ENCODE measurements around the gene VPS52.

The VPS52 gene

DNA sequence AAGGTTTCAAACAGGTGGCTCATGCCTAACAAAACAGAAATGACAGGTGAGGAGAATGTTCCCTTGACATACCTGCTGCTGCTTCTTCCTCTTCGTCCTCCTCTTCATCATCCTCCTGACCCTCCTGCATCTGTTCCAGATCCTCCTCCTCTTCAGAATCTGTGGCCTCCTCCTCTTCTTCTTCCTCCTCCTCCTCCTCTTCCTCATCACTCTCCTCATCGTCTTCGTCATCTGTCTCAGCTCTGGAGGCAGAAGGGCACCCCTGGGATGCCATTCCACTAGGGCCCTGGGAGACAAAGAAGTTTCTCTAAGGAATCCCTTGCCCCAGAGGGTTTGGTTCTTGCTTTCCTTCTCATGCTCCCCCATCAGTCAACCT is 48.3 kb upstream of the VPS52 start:
- Histone ChIP-seq H3K4me3 (ENCODE audit: low read depth, low read length) (no peak overlapping the region), H3K4me1 (ENCODE audit: control insufficient read depth, insufficient read depth, low read length) (peaks cover 20% of the 10 kb centered on the region), H3K27ac (ENCODE audit: extremely low read depth, low read depth, low read length) (no peak overlapping the region), H3K9me3 (ENCODE audit: control insufficient read depth, insufficient read depth, low read depth, low read length) (no peaks in the 10 kb centered on the region), H3K36me3 (ENCODE audit: control insufficient read depth in 2 of 2, insufficient read depth in 1 of 2, low read length in 2 of 2) (peaks cover 14 to 41% of the 10 kb centered on the region in 2 experiments)
- POLR2A ChIA-PET: interaction anchor here (1.9 kb wide), 1 partner anchor 21 kb away, joined by 13 read pairs; the partner anchor contains the start of gene RGL2
- CTCF ChIA-PET: interaction anchor here (1.1 to 2.9 kb wide), 3 partner anchors 21 to 70 kb away, joined by 3 to 21 read pairs (median 10); partner anchors contain the start of genes B3GALT4 and RGL2
- TF ChIP-seq ZBTB21 (tag by site-specific recombination; IDR thresholded peaks at IDR 0.05) (no peak), ZNF530 (tag by site-specific recombination; IDR thresholded peaks at IDR 0.05; ENCODE audit: low read depth) (no peak), ZNF626 (tag by site-specific recombination; IDR thresholded peaks at IDR 0.05) (no peak), BCL11A (tag by site-specific recombination; IDR thresholded peaks at IDR 0.05; ENCODE audit: low read depth) (no peak), ZNF362 (tag by site-specific recombination; IDR thresholded peaks at IDR 0.05) (no peak), GLI4 (tag by site-specific recombination; IDR thresholded peaks at IDR 0.05) (no peak), ZNF513 (tag by site-specific recombination; IDR thresholded peaks at IDR 0.05) (peak; percentile 100), ZBTB48 (tag by site-specific recombination; IDR thresholded peaks at IDR 0.05) (no peak), ZNF146 (tag by site-specific recombination; IDR thresholded peaks at IDR 0.05) (no peak), PRDM1 (tag by site-specific recombination; IDR thresholded peaks at IDR 0.05) (no peak; the same call in 1 of the 2 replicates), ZNF501 (tag by site-specific recombination; IDR thresholded peaks at IDR 0.05) (no peak), ZNF639 (tag by site-specific recombination; IDR thresholded peaks at IDR 0.05) (0 out of 2 replicates have a peak, but pooled peaks have one; percentile 14), EGR2 (tag by site-specific recombination; IDR thresholded peaks at IDR 0.05; ENCODE audit: low read depth) (peak; percentile 30; the same call in 1 of the 2 replicates), SP7 (tag by site-specific recombination; IDR thresholded peaks at IDR 0.05) (no peak), SCRT2 (tag by site-specific recombination; IDR thresholded peaks at IDR 0.05) (peak; percentile 53), ZNF16 (tag by site-specific recombination; IDR thresholded peaks at IDR 0.05; ENCODE audit: low read depth) (no peak)
- TF ChIP-seq, protein P1, sequence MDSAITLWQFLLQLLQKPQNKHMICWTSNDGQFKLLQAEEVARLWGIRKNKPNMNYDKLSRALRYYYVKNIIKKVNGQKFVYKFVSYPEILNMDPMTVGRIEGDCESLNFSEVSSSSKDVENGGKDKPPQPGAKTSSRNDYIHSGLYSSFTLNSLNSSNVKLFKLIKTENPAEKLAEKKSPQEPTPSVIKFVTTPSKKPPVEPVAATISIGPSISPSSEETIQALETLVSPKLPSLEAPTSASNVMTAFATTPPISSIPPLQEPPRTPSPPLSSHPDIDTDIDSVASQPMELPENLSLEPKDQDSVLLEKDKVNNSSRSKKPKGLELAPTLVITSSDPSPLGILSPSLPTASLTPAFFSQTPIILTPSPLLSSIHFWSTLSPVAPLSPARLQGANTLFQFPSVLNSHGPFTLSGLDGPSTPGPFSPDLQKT (IDR thresholded peaks at IDR 0.05; ENCODE audit: borderline replicate concordance, low read depth, low read length): no peak

- ChIA-PET CTCF (interaction anchor here (0.6 to 2.9 kb wide), 14 partner anchors 13 to 271 kb away, joined by 3 to 21 read pairs (median 4); partner anchors contain the start of genes B3GALT4 and RGL2), POLR2A (interaction anchor here (0.6 to 3.3 kb wide), 21 partner anchors 11 to 347 kb away, joined by 3 to 57 read pairs (median 6); partner anchors contain the start of genes B3GALT4, CUTA, PFDN6 and PHF1)
- H3K9me3 ChIP-seq (ENCODE audit: control insufficient read depth, insufficient read depth, low read depth, low read length): no peaks in the 10 kb centered on the region
- peak overlapping the region; percentile 58 for H3K4me3 ChIP-seq (ENCODE audit: low read depth, low read length)
- peak overlapping the region; percentile 35 for H3K27ac ChIP-seq (ENCODE audit: extremely low read depth, low read depth, low read length)
- H3K4me1 ChIP-seq (ENCODE audit: control insufficient read depth, insufficient read depth, low read length): peaks cover 25% of the 10 kb centered on the region
- peaks cover 14 to 41% of the 10 kb centered on the region in 2 experiments for H3K36me3 ChIP-seq (ENCODE audit: control insufficient read depth in 2 of 2, insufficient read depth in 1 of 2, low read length in 2 of 2)
- TF ChIP-seq ZSCAN16 (tag by site-specific recombination; IDR thresholded peaks at IDR 0.05): no peak
- no peak for TF ChIP-seq KLF16 (tag by site-specific recombination; IDR thresholded peaks at IDR 0.05)
- TF ChIP-seq ZNF549 (tag by site-specific recombination; IDR thresholded peaks at IDR 0.05): no peak
- no peak for TF ChIP-seq ZNF48 (tag by site-specific recombination; IDR thresholded peaks at IDR 0.05)
- TF ChIP-seq, protein P2, sequence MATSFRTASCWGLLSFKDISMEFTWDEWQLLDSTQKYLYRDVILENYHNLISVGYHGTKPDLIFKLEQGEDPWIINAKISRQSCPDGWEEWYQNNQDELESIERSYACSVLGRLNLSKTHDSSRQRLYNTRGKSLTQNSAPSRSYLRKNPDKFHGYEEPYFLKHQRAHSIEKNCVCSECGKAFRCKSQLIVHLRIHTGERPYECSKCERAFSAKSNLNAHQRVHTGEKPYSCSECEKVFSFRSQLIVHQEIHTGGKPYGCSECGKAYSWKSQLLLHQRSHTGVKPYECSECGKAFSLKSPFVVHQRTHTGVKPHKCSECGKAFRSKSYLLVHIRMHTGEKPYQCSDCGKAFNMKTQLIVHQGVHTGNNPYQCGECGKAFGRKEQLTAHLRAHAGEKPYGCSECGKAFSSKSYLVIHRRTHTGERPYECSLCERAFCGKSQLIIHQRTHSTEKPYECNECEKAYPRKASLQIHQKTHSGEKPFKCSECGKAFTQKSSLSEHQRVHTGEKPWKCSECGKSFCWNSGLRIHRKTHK (tag by site-specific recombination; IDR thresholded peaks at IDR 0.05): no peak
- no peak for TF ChIP-seq ZSCAN4 (tag by site-specific recombination; IDR thresholded peaks at IDR 0.05)
- TF ChIP-seq ZNF174 (tag by site-specific recombination; IDR thresholded peaks at IDR 0.05): no peak
- TF ChIP-seq TCF7L2 (IDR thresholded peaks at IDR 0.05; ENCODE audit: borderline replicate concordance, low read depth, low read length): no peak
- TF ChIP-seq ZNF76 (tag by site-specific recombination; IDR thresholded peaks at IDR 0.05; ENCODE audit: borderline replicate concordance, low read depth): no peak
- TF ChIP-seq ZNF239 (tag by site-specific recombination; IDR thresholded peaks at IDR 0.05): no peak
- TF ChIP-seq ZNF629 (tag by site-specific recombination; IDR thresholded peaks at IDR 0.05): no peak; the same call in 1 of the 2 replicates
Measured at GRCh38 chr6:33318426-33319073, 46.9 kb upstream of the VPS52 start.
